HFF-Myc (cell line): ENCODE results near the gene SCN5A.
"Not testable (repeated sequence)": the region's sequence is repeated elsewhere in the genome, so short reads cannot be mapped to it uniquely, and the experiment has no call there.

Source experiments
- DNase-seq: peaks from one replicate; pipeline ENCODE4 v3.0.0-alpha.2; 2011; ENCODE audit warnings: low read depth; ENCODE audit errors: extremely low read depth
- H3K4me3 ChIP-seq: replicated peaks from 2 replicates; pipeline ENCODE4 v1.5.1; 2011; ENCODE audit warnings: low read depth, mild to moderate bottlenecking, control low read depth, low read length
- TF ChIP-seq, protein P1 (sequence below): IDR thresholded peaks from 2 replicates; pipeline ENCODE4 v1.5.1; 2012; ENCODE audit warnings: mild to moderate bottlenecking, low read depth, low read length, control low read depth; ENCODE audit errors: missing control alignments

Gene SCN5A

DNA sequence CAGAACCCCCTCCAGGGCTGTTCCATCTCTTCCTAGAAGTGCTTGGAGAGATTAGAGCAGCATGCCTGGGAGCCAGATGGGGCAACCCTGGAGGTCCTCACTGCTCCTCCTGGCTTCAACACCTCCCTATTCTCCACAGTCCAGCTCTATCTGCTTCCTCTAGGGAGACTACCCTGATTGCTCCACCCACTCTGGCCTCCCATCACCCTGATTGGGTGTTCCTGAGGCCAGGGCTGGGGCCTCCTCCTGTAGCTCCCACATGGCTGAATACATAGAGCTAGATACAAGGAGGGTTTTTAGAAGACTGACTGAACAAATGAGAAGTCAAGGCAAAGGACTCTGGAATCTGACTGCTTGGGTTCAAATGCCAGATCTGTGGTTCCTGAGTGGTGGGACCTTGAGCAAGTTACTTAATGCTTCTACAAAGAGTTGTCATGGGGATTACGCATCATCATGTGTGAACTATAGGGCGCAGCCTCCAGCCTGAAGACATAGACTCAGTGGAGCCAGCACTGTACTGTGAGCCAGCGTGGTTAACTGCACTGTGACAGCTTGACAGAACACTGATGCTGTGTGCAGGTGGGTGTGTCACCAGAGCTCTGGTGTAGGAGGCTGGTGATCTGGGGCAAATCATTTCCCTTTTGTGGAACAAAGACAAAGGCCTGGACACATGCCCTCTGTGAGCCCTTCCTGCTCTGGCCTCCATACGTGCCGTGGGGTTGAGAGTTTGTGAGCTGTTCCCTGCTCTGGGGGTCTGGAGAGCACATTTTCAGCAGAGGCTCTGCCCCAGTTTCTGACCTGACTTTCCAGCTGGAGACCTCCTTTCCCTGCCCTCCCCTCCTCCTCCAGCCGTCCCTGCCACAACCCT is 74.8 kb downstream of the SCN5A start:
- H3K4me3 ChIP-seq = no peak overlapping the region
- TF ChIP-seq, protein P1, sequence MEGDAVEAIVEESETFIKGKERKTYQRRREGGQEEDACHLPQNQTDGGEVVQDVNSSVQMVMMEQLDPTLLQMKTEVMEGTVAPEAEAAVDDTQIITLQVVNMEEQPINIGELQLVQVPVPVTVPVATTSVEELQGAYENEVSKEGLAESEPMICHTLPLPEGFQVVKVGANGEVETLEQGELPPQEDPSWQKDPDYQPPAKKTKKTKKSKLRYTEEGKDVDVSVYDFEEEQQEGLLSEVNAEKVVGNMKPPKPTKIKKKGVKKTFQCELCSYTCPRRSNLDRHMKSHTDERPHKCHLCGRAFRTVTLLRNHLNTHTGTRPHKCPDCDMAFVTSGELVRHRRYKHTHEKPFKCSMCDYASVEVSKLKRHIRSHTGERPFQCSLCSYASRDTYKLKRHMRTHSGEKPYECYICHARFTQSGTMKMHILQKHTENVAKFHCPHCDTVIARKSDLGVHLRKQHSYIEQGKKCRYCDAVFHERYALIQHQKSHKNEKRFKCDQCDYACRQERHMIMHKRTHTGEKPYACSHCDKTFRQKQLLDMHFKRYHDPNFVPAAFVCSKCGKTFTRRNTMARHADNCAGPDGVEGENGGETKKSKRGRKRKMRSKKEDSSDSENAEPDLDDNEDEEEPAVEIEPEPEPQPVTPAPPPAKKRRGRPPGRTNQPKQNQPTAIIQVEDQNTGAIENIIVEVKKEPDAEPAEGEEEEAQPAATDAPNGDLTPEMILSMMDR = no peak
- DNase-seq = peak; percentile 6

DNA sequence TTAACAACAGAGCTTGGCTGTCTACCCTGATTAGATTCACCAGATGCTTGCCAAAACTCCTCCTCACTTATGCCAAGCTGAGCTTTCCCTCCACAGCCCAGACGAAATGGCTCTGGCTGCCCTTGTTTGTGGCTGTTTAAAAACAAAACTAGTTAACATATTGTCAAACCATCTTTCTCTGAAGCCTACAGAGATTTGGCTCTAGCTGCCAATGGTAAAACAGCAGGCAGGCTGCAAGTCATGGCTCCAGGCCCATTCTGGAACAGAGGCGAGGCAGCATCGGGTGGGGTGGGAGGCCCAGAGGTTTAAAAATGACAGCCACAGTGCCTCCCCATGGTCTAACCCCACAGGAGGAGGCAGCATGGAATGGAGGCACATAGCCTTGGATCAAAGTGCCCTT is 75.9 kb downstream of the SCN5A start:
- DNase-seq = no peak
- TF ChIP-seq, protein P1 = no peak
- no peak overlapping the region for H3K4me3 ChIP-seq

DNA sequence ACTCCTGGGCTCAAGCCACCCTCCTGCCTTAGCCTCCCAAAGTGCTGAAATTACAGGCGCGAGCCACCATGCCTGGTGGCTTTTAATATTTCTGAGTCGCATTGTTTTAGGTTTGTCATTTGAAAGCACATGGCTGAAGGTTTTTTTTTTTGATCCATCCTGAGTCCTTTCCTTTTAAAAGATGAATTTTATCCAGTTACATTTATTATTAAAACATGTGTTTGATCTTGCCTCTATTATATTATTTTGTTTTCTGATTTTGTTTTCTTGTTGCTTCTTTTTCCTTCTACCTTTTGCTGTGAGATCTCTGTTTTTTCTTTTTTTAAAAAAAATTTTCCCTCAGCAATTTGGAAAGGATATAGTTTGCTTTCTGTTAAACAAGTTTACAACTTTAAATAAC is 76.4 kb downstream of the SCN5A start:
- no peak for DNase-seq
- H3K4me3 ChIP-seq = no peak overlapping the region
- TF ChIP-seq, protein P1 = no peak

DNA sequence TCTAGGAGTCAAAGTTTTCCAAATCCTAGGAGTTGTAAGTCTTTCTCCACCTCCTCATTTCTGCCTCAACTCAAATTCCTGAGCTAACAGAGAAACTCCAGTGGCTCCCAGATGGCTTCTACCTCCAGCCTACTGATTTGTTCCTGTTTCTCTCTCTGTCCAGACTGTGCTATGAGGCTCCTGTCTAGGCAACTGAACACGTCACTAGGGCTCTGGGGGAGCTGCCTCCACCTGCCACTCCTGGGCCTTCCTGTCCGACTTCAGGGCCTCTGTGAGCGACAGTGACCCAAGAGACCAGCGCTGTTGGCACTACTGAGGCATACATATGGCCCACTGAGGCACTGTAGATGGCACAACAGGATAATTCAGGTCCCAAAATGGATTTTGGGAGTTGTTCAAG is 82.0 kb downstream of the SCN5A start:
- DNase-seq = no peak
- H3K4me3 ChIP-seq = no peak overlapping the region
- TF ChIP-seq, protein P1 = no peak

DNA sequence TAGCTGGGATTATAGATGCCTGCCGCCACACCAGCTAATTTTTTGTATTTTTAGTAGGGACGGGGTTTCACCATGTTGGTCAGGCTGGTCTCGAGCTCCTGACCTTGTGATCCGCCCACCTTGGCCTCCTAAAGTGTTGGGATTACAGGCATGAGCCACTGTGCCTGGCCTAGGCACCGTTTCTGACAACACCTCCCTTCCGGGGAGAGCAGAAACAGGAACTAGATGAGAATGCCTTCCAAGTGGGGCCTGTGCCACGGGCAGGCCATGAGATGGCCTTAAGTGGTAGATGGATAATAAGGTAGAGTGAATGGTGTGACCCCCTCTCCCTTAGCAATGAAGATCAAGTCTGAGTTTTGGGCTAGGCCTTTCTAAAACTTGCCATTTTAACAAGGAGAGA is 82.7 kb downstream of the SCN5A start:
- not testable (repeated sequence) for DNase-seq, H3K4me3 ChIP-seq

DNA sequence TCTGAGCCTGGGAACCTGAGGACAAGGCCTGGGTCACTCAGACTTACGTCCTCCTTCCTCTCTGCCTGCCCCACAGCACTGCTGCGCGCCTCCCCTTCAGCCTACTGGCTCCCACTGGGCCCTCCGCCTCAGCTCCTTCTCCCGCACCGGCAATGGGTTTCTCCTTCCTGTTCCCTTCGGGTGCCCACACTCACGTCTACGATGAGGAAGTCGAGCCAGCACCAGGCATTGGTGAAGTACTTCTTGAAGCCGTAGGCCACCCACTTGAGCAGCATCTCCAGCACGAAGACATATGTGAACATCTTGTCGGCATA is 83.3 kb downstream of the SCN5A start:
- no peak for DNase-seq
- H3K4me3 ChIP-seq = no peak overlapping the region
- TF ChIP-seq, protein P1 = no peak

DNA sequence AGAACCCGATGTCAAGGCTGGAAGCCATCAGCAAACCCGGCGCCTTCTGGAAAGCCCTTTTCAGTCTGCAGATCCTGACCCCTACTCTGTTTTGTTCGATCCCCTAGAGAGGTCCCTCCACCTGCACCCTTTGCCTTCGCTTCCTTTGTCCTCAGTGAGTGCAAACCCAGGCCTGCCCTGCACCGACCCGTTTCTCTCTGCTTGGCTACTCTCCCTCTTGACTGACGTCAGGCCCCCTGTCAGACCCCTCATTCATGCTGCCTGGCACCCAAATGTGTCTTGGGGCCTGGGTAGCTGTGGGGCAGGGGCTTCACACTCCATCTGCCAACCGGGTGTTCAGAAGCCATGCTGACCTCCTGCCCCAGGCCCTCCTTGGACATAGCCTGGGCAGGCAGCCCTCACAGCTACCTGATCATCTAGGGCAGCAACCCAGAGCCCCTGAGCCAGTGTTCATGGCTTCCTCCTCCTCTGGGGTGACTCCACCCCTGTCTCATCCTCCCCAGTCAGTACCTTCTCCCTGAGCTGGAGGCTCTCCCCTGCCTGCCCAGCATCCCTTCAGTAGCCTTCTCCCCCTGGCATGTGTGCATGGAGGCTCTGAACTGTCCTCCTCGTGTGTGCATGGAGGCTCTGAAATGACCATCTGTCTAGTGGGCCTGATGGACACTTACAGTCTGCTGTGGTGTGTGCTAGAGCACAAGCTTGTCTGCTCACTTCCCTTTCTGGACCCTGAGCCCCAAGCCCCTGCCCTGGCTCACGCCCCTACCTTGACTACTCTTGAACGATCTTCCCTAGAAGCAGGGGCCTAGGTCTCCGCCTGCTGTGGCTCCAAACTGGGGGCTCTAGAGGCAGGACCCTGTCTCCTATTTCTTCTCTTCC is 83.9 kb downstream of the SCN5A start:
- TF ChIP-seq, protein P1 = no peak
- no peak overlapping the region for H3K4me3 ChIP-seq
- DNase-seq = no peak
